ENCODE data around the gene PTPRM. TPM values are rescaled to one million over a fixed set of nuclear protein-coding genes. Genes with fewer than 3 reads are reported as not detected.

PTPRM gene
- total RNA-seq, 2 experiments from 2014 or later, result 2.1 to 3.0 TPM

- Mint-ChIP-seq H3K4me1 (ENCODE audit: low read depth) (no peaks in the 10 kb centered on the region), H3K27me3 (no peaks in the 10 kb centered on the region), H3K36me3 (ENCODE audit: low read depth) (no peaks in the 10 kb centered on the region), H3K27ac (no peak overlapping the region), H3K4me3 (no peak overlapping the region), H3K9me3 (no peaks in the 10 kb centered on the region)
- no peak for TF ChIP-seq CTCF (IDR thresholded peaks at IDR 0.05)
- intact Hi-C loops (cut with micrococcal nuclease), result no loop called here
- ChIA-PET POLR2A (interaction anchor here (0.6 kb wide), 1 partner anchor 32 kb away, joined by 3 read pairs; no protein-coding TSS in a partner anchor), CTCF (no interaction called here)
- no peak for ATAC-seq
- no peak for DNase-seq
These were observed 530.3 kb downstream of the PTPRM start for GRCh38 chr18:8097399-8097798.

- Mint-ChIP-seq H3K4me3 (no peak overlapping the region), H3K4me1 (ENCODE audit: low read depth) (no peaks in the 10 kb centered on the region), H3K9me3 (peaks cover 3% of the 10 kb centered on the region), H3K36me3 (ENCODE audit: low read depth) (no peaks in the 10 kb centered on the region), H3K27ac (no peak overlapping the region), H3K27me3 (no peaks in the 10 kb centered on the region)
- no peak for DNase-seq
- ChIA-PET POLR2A (no interaction called here), CTCF (no interaction called here)
- TF ChIP-seq CTCF (IDR thresholded peaks at IDR 0.05), result no peak
- intact Hi-C loops (cut with micrococcal nuclease), result no loop called here
- no peak for ATAC-seq
These were observed 530.8 kb downstream of the PTPRM start for GRCh38 chr18:8097927-8098326.

- no peaks in the 10 kb centered on the region for H3K36me3 Mint-ChIP-seq (ENCODE audit: low read depth)
- CTCF ChIA-PET, result no interaction called here
- H3K27ac Mint-ChIP-seq, result no peak overlapping the region
- H3K9me3 Mint-ChIP-seq, result peaks cover 3% of the 10 kb centered on the region
- POLR2A ChIA-PET, result no interaction called here
- no peak for TF ChIP-seq CTCF (IDR thresholded peaks at IDR 0.05)
- no peak for ATAC-seq
- H3K4me1 Mint-ChIP-seq (ENCODE audit: low read depth), result no peaks in the 10 kb centered on the region
- no peak for DNase-seq
- intact Hi-C loops (cut with micrococcal nuclease), result no loop called here
- H3K27me3 Mint-ChIP-seq, result no peaks in the 10 kb centered on the region
- no peak overlapping the region for H3K4me3 Mint-ChIP-seq
These were observed 539.5 kb downstream of the PTPRM start for GRCh38 chr18:8106603-8107002.

GRCh38 chr18:8107426-8107825, 540.3 kb downstream of the PTPRM start:
- no peaks in the 10 kb centered on the region for H3K4me1 Mint-ChIP-seq (ENCODE audit: low read depth)
- no peak overlapping the region for H3K4me3 Mint-ChIP-seq
- H3K9me3 Mint-ChIP-seq, result peaks cover 3% of the 10 kb centered on the region
- no peaks in the 10 kb centered on the region for H3K36me3 Mint-ChIP-seq (ENCODE audit: low read depth)
- TF ChIP-seq CTCF (IDR thresholded peaks at IDR 0.05), result no peak
- ATAC-seq, result no peak
- no peak overlapping the region for H3K27ac Mint-ChIP-seq
- intact Hi-C loops (cut with micrococcal nuclease), result no loop called here
- no peak for DNase-seq
- H3K27me3 Mint-ChIP-seq, result no peaks in the 10 kb centered on the region
- ChIA-PET CTCF (no interaction called here), POLR2A (no interaction called here)

GRCh38 chr18:8114480-8114879, 547.4 kb downstream of the PTPRM start:
- Mint-ChIP-seq H3K4me1 (ENCODE audit: low read depth) (no peaks in the 10 kb centered on the region), H3K9me3 (no peaks in the 10 kb centered on the region), H3K36me3 (ENCODE audit: low read depth) (no peaks in the 10 kb centered on the region), H3K27ac (no peak overlapping the region), H3K4me3 (no peak overlapping the region), H3K27me3 (no peaks in the 10 kb centered on the region)
- no peak for DNase-seq
- intact Hi-C loops (cut with micrococcal nuclease), result no loop called here
- ChIA-PET POLR2A (interaction anchor here (0.6 kb wide), 1 partner anchor 23 kb away, joined by 3 read pairs; no protein-coding TSS in a partner anchor), CTCF (no interaction called here)
- no peak for ATAC-seq
- TF ChIP-seq CTCF (IDR thresholded peaks at IDR 0.05), result no peak

All from activated CD8-positive, alpha-beta T cell treated with anti-CD3 and anti-CD28 coated beads for 36 hours (primary cell).